ENCODE measurements around the gene RSPH10B2.
"Not testable (repeated sequence)": the region's sequence is repeated elsewhere in the genome, so short reads cannot be mapped to it uniquely, and the experiment has no call there.

DNA sequence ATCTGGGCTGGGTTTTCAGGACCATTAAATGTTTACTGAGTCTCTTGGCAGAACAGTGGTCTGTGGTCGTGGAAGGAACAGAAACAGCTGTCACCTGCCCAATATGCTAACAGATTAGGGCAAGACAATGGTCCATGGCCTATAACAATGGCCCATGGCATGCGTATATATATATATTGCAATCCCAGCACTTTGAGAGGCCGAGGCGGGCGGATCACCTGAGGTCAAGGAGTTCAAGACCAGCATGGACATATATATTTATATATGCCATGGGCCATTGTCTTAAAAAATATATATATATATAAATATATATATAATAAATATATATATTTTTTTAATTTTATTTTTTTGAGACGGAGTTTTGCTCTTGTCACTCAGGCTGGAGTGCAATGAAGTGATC lies 27.7 kb downstream of the RSPH10B2 start:
- TF ChIP-seq, protein P1, sequence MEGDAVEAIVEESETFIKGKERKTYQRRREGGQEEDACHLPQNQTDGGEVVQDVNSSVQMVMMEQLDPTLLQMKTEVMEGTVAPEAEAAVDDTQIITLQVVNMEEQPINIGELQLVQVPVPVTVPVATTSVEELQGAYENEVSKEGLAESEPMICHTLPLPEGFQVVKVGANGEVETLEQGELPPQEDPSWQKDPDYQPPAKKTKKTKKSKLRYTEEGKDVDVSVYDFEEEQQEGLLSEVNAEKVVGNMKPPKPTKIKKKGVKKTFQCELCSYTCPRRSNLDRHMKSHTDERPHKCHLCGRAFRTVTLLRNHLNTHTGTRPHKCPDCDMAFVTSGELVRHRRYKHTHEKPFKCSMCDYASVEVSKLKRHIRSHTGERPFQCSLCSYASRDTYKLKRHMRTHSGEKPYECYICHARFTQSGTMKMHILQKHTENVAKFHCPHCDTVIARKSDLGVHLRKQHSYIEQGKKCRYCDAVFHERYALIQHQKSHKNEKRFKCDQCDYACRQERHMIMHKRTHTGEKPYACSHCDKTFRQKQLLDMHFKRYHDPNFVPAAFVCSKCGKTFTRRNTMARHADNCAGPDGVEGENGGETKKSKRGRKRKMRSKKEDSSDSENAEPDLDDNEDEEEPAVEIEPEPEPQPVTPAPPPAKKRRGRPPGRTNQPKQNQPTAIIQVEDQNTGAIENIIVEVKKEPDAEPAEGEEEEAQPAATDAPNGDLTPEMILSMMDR (IDR thresholded peaks at IDR 0.05; ENCODE audit: low read length), result not testable (repeated sequence)
- TF ChIP-seq EZH2 (IDR thresholded peaks at IDR 0.05; ENCODE audit: borderline replicate concordance, low read length), result not testable (repeated sequence)

Measured in OCI-LY1 (cell line).